AG04449 (cell line): Measurements from ENCODE around the gene MXRA8.

Experiments used
- CTCF ChIA-PET: fragments of 350-600 bp; formaldehyde crosslinking; extraction: SDS; loops from one replicate; lab custom pipeline; 2021; ENCODE audit warnings: antibody characterized with exemption; lab: Yijun Ruan, JAX
- POLR2A ChIA-PET: fragments of 400-600, 350-600 bp; formaldehyde crosslinking; extraction: SDS; loops from one replicate; lab custom pipeline; 2020; ENCODE audit warnings: antibody characterized with exemption, inconsistent platforms; lab: Yijun Ruan, JAX
- DNase-seq: peaks from one replicate; pipeline ENCODE4 v3.0.0-alpha.2; 2010; ENCODE audit warnings: low read depth, low spot score
- H3K4me3 ChIP-seq: 2 replicates; pipeline ENCODE4 v1.5.1; 2011; ENCODE audit warnings: low read depth, mild to moderate bottlenecking, control low read depth, low read length
- CTCF ChIP-seq: IDR thresholded peaks from one replicate; pipeline ENCODE4 v1.5.1; 2011; ENCODE audit warnings: mild to moderate bottlenecking, moderate library complexity, low read length, control low read depth, inconsistent platforms; ENCODE audit not compliant: insufficient read depth; ENCODE audit errors: missing control alignments

Gene MXRA8

GRCh38 chr1:1315435-1315954 lies 42.9 kb downstream of the MXRA8 start:
- H3K4me3 ChIP-seq = no peak overlapping the region
- no peak for DNase-seq
- no peak for TF ChIP-seq CTCF
- ChIA-PET CTCF (interaction anchor here (0.8 to 1.0 kb wide), 2 partner anchors 56 to 58 kb away, joined by 3 read pairs; no protein-coding TSS in a partner anchor), POLR2A (no interaction called here)

DNA sequence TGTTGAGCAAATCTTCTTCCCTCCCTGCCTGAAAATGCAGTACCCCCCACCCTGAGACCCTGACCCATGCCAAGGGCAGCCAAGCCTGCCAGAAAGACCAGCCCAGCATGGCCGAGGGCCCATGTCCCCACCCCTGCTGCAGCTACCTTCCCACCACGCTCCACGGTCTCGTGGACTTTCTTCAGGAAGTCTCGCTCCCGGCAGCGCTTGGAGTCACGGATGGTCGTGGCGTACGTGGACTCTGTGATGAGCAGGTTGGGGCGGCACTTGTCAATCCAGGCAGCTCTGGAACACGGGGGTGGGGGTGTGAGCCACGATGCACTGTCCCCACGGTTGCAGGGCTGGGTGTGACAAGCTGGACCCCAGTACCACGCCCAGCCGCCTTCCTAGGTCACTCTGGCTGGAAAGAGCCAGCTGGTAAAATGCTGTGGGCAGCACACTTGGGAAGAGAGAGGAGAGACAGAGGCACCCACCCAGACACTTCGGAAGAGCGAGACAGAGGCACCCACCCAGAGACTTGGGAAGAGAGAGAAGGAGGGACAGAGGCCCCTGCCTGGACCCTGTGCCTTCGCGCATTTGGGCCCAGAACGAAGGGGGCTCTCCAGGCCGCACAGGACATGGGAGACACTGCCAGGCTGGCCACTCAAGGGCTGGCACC lies 43.5 kb downstream of the MXRA8 start:
- no peak overlapping the region for H3K4me3 ChIP-seq
- ChIA-PET CTCF (interaction anchor here (0.8 to 1.0 kb wide), 2 partner anchors 56 to 59 kb away, joined by 3 read pairs; no protein-coding TSS in a partner anchor), POLR2A (no interaction called here)
- TF ChIP-seq CTCF = no peak
- no peak for DNase-seq

GRCh38 chr1:1314237-1314586 lies 44.1 kb downstream of the MXRA8 start:
- no peak for TF ChIP-seq CTCF
- H3K4me3 ChIP-seq = no peak overlapping the region
- ChIA-PET POLR2A (no interaction called here), CTCF (interaction anchor here (1.2 kb wide), 1 partner anchor 192 kb away, joined by 3 read pairs; no protein-coding TSS in a partner anchor)
- DNase-seq = no peak

GRCh38 chr1:1313500-1314236 lies 44.7 kb downstream of the MXRA8 start:
- H3K4me3 ChIP-seq = no peak overlapping the region
- ChIA-PET CTCF (interaction anchor here (1.2 to 1.7 kb wide), 3 partner anchors 59 to 192 kb away, joined by 3 to 10 read pairs (median 4); no protein-coding TSS in a partner anchor), POLR2A (no interaction called here)
- TF ChIP-seq CTCF = no peak
- no peak for DNase-seq

- ChIA-PET POLR2A (interaction anchor here (0.7 kb wide), 1 partner anchor 1093 kb away, joined by 3 read pairs; no protein-coding TSS in a partner anchor), CTCF (interaction anchor here (1.2 to 1.7 kb wide), 3 partner anchors 60 to 193 kb away, joined by 3 to 10 read pairs (median 4); no protein-coding TSS in a partner anchor)
These were observed 45.7 kb downstream of the MXRA8 start for GRCh38 chr1:1312450-1313314.

More at GRCh38 chr1:1312450-1313314, 45.7 kb downstream of the MXRA8 start:
- DNase-seq = no peak
- TF ChIP-seq CTCF = no peak
- no peak overlapping the region for H3K4me3 ChIP-seq
